GM19438 (cell line): ENCODE data around the gene AGBL1.

Experiments used
- ATAC-seq: cut with Tn5 transposase; IDR thresholded peaks from one replicate; pipeline ENCODE4 v1.9.1; 2021; ENCODE audit warnings: low read depth; ENCODE audit not compliant: unreplicated experiment

AGBL1 gene

GRCh38 chr15:86312486-86312885 lies 232.8 kb downstream of the AGBL1 start:
- no peak for ATAC-seq

DNA sequence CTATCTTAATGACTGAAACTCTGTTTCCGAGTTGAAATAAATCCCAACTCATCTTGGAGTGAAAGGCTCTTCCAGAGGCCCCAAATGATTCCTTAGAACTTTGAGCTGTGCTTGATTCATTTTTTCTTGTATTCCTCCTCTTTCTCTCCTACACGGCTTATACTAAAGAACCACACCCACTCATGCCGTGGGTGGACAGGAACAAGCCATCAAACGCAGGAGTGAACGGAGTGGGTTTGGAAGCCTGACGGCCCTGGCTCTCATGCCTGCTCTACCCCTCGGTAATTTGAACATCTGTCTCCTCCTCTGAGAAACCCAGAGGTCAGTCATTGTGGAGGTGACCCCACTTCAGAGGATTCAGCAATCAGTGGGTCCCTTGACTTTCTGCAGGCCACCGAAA lies 236.5 kb downstream of the AGBL1 start:
- no peak for ATAC-seq

DNA sequence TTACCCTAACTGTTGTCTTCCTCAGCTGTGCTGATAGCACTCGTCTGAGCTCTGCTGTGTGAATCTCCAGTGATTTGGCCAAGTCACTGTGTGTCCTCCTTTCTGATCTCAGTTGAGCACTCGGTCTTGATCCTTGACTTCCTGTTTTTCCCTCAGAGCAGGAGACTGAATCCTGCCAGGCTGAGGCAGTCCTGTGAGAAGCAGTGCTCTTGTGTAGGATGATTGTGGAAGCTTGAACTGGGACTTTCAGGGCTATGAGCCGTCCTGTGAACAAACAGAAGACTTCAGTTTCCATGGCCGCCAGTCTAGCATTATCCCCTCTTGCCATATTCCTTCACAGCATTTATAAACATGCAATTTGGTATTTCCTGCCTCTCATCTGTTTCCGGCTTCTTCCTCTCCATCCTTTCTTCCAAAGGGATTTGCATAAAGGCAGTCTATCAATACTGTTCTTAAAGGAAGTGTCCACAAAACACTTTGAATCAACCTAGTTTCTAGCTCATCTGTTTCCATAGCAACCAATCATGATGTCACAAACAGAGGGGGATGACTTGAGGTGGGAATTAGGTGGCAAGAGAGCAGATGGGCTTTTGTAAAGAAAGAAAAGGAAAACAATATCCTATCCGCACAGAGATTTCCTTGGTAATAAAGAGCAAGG lies 237.2 kb downstream of the AGBL1 start:
- no peak for ATAC-seq

GRCh38 chr15:86317384-86317740 lies 237.7 kb downstream of the AGBL1 start:
- ATAC-seq, result no peak

GRCh38 chr15:86322629-86323028 lies 243.0 kb downstream of the AGBL1 start:
- ATAC-seq, result no peak

- ATAC-seq, result no peak
Observed at GRCh38 chr15:86327230-86327865, 247.7 kb downstream of the AGBL1 start.

GRCh38 chr15:86328658-86329057 lies 249.0 kb downstream of the AGBL1 start:
- no peak for ATAC-seq

GRCh38 chr15:86329311-86330013 lies 249.8 kb downstream of the AGBL1 start:
- no peak for ATAC-seq

DNA sequence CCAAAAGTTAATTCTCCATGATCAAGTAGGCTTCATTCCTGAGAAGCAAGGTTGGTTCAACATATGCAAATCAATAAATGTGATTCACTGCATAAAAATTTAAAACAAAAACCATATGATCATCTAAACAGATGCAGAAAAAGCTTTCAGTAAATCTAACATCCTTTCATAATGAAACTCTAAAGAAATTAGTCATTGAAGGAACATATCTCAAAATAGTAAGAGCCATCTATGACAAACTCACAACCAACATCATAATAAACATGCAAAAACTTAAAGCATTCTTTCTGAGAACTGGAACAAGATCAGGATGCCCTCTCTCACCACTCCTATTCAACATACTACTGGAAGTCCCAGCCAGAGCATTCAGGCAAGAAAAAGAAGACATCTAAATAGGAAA lies 254.1 kb downstream of the AGBL1 start:
- ATAC-seq, result no peak

GRCh38 chr15:86336051-86336788 lies 256.5 kb downstream of the AGBL1 start:
- no peak for ATAC-seq

DNA sequence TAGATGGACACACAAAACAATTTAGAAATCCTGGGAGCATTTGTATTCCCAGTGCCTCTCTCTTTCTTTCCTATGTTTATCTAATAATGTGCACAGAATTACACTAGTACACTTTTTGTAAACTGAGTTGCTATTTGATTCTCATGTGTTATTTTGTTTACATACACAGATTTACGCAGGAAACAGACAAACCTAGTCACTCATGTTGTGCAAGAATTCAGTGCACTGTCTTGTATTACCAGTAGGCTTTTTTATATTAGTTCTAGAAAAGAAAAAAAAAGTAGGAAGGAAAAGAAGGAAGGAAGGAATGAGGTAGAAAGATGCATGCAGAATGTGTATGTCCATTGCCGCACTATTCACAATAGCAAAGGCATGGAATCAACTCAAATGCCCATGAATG lies 257.4 kb downstream of the AGBL1 start:
- ATAC-seq, result no peak

- ATAC-seq, result no peak
Observed at GRCh38 chr15:86347245-86347644, 267.6 kb downstream of the AGBL1 start.

- no peak for ATAC-seq
Observed at GRCh38 chr15:86349565-86349964, 269.9 kb downstream of the AGBL1 start.

- no peak for ATAC-seq
Observed at GRCh38 chr15:86353213-86353612, 273.5 kb downstream of the AGBL1 start.

GRCh38 chr15:86355361-86355760 lies 275.7 kb downstream of the AGBL1 start:
- no peak for ATAC-seq

DNA sequence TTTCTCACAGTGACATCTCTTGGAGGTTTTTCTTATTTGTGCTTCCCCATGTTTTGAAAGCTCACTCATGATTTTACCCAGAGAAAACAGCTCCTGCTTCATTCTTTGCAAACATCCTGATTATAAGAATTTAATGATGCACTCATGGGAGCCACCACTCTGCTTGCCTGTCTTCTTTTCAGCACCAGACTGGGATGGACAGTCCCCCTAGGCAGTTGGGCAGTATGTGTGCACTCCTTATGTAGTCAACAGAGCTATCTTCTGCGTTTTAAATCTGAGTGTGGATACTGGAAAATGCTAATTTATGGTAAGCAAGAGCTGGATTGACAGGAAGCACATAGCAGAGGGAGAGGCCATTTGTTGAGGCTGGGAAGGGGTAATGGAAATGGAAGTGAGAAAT lies 276.1 kb downstream of the AGBL1 start:
- ATAC-seq, result no peak

GRCh38 chr15:86362555-86362954 lies 282.9 kb downstream of the AGBL1 start:
- ATAC-seq, result no peak

DNA sequence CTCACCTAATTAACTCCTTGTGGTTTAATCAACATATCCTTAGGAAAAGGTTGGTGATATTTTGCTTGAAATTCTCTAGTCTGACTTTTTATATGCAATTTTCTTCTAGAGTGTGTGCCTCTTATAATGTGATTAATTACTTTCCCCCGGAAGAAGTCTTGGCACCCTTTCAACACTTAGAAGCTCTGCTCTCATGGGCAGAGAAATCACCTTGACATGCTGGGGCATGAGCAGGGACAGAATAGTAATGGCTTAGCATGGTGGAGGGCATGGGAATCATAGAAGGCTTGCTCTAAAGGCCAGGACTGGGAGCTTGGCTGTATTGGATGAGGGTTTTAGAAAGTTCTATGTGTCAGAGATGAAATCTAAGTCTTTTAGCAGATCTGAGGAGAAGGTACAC lies 293.5 kb downstream of the AGBL1 start:
- no peak for ATAC-seq

GRCh38 chr15:86375733-86376280 lies 296.1 kb downstream of the AGBL1 start:
- no peak for ATAC-seq

- ATAC-seq, result no peak
Observed at GRCh38 chr15:86377914-86378313, 298.2 kb downstream of the AGBL1 start.

DNA sequence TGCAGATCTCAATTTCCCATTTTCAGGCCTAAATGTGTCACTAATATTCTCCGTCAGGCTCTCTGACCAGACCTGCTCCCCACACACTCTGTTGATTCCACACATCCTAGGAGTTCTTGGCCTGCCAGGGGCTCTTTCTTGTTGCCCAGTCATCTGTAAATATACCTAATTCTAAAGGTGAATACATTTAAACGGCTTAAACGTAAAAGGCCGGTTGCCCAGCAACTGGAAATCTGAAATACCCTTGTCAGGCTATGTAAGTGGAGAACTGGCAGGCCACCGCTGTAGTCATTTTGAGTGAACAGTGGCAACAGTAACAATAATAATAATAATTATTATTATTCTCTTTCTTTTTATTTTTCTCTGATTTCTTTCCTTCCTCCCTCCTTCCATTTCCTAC lies 302.7 kb downstream of the AGBL1 start:
- ATAC-seq, result no peak
